Activated CD8-positive, alpha-beta T cell treated with anti-CD3 and anti-CD28 coated beads for 36 hours (primary cell): Measurements from ENCODE around the gene ISCU. TPM values are rescaled to one million over a fixed set of nuclear protein-coding genes. Genes with fewer than 3 reads are reported as not detected.

Experiments used
- ATAC-seq: fragments of 200-7000 bp; cut with Tn5 transposase; one replicate; pipeline ENCODE4 v1.10.0; 2021; ENCODE audit warnings: mild to moderate bottlenecking, moderate library complexity
- CTCF ChIA-PET: fragments of 350-600 bp; sonication (Branson Sonifier 250); formaldehyde crosslinking; loops from one replicate; lab custom pipeline; 2021; ENCODE audit warnings: antibody characterized with exemption; lab: Charles Lee
- POLR2A ChIA-PET: fragments of 350-600 bp; sonication (Branson Sonifier 250); formaldehyde crosslinking; loops from one replicate; lab custom pipeline; 2021; ENCODE audit warnings: antibody characterized with exemption; lab: Charles Lee
- DNase-seq: peaks from one replicate; pipeline ENCODE4 v3.0.0-alpha.2; 2020
- H3K27ac Mint-ChIP-seq: one replicate; pipeline ENCODE4 v1.8.0; 2021; ENCODE audit warnings: mild to moderate bottlenecking, mixed read lengths
- H3K27me3 Mint-ChIP-seq: one replicate; pipeline ENCODE4 v1.8.0; 2021; ENCODE audit warnings: mixed read lengths
- H3K36me3 Mint-ChIP-seq: one replicate; pipeline ENCODE4 v1.8.0; 2021; ENCODE audit warnings: low read depth, mixed read lengths
- H3K4me1 Mint-ChIP-seq: one replicate; pipeline ENCODE4 v1.8.0; 2021; ENCODE audit warnings: low read depth, mixed read lengths
- H3K4me3 Mint-ChIP-seq: one replicate; pipeline ENCODE4 v1.8.0; 2021; ENCODE audit warnings: mild to moderate bottlenecking, moderate library complexity, mixed read lengths
- H3K9me3 Mint-ChIP-seq: one replicate; pipeline ENCODE4 v1.8.0; 2021; ENCODE audit warnings: mixed read lengths
- intact Hi-C: fragments of 100-400 bp; cut with micrococcal nuclease; formaldehyde crosslinking; loops from one replicate; pipeline ENCODE4 v1.10.0; 2022
- total RNA-seq, 2 experiments: library from RNA; stranded (reverse); gene quantifications; one replicate each; pipeline ENCODE4 v1.2.3, GENCODE V29; 2021
- TF ChIP-seq, protein P1 (sequence below): fragments of 200-600 bp; IDR thresholded peaks from one replicate; pipeline ENCODE4 v1.8.0; 2022; ENCODE audit warnings: antibody characterized with exemption, mild to moderate bottlenecking

The ISCU gene
- total RNA-seq, 2 experiments from 2014 or later: 69.4 to 70.5 TPM

DNA sequence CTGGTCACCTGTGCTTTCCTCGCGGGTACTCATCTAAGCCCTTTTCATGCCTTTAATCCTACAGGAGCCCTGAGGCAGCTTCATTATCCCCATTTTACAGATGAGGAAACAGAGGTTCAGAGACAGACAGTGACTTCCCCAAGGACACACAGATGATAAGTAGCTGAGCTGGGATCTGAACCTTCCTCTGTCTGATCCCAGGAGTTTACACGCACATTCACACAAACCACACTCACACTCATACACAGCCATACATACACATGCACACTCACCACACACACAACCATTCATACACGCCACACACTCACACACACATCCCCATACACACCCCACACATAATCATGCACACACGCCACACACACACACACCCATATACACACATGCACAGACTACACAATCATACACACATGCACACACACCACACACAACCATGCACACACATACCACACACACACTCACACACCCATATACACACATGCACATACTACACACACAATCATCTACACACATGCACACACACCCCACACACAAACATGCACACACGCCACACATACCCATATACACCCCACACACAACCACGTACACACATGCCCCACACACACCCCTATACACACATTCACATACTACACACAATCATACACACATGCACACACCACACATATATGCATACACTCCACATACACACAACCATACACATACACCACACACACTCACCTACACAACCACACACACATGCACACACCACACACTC is 32.7 kb downstream of the ISCU start:
- ChIA-PET CTCF (interaction anchor here (4.2 kb wide), 1 partner anchor 22 kb away, joined by 17 read pairs; no protein-coding TSS in a partner anchor), POLR2A (interaction anchor here (0.6 to 0.7 kb wide), 2 partner anchors 98 to 801 kb away, joined by 3 read pairs; no protein-coding TSS in a partner anchor)
- DNase-seq: no peak
- no peaks in the 10 kb centered on the region for H3K9me3 Mint-ChIP-seq
- TF ChIP-seq, protein P1, sequence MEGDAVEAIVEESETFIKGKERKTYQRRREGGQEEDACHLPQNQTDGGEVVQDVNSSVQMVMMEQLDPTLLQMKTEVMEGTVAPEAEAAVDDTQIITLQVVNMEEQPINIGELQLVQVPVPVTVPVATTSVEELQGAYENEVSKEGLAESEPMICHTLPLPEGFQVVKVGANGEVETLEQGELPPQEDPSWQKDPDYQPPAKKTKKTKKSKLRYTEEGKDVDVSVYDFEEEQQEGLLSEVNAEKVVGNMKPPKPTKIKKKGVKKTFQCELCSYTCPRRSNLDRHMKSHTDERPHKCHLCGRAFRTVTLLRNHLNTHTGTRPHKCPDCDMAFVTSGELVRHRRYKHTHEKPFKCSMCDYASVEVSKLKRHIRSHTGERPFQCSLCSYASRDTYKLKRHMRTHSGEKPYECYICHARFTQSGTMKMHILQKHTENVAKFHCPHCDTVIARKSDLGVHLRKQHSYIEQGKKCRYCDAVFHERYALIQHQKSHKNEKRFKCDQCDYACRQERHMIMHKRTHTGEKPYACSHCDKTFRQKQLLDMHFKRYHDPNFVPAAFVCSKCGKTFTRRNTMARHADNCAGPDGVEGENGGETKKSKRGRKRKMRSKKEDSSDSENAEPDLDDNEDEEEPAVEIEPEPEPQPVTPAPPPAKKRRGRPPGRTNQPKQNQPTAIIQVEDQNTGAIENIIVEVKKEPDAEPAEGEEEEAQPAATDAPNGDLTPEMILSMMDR: no peak
- no peak overlapping the region for H3K4me3 Mint-ChIP-seq
- ATAC-seq: no peak
- no peaks in the 10 kb centered on the region for H3K36me3 Mint-ChIP-seq
- no peaks in the 10 kb centered on the region for H3K27me3 Mint-ChIP-seq
- H3K27ac Mint-ChIP-seq: no peak overlapping the region
- intact Hi-C loops: no loop called here
- no peaks in the 10 kb centered on the region for H3K4me1 Mint-ChIP-seq

DNA sequence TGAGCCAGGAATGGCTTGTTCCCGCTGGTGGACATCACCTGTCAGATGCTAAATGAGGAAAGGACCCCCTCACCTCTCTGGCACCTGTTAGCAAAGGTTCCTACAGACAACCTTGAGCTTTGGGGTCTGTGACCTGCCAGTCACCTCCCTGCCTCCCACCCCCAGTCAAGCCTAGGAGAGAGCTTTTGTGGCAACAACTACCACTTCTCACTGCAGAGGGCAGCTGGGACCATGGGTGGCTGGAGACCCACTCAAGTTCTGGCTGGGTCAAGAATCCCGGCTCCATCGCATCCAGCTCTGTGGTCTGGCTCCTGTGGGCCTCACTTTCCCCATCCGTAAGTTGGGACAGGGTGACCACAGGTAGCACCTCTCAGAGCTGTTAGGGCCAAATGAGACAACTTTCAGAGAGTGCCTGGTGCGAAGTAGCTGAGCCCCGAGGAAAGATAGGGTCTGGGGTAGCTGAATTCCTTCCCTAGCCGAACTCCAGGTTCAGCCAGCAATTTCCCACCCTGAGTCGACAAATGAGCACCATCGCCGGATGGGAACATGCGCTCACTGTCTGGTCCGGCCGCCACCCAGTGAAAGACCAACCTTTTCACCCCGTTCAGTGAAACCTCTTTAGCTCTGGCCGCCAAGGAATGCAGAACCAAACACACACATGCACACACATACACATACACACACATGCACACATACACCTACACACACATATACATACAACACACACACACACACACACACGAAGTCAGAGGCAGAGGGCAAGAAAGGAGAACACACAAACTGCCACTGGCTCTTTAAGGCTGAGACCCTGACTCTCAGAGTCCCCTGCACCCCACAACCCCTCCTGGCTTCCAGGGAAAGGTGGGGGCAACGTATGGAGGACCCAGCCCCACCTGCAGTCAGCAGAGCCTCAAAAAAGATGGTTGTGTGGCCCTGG is 33.6 kb downstream of the ISCU start:
- TF ChIP-seq, protein P1: no peak
- no peaks in the 10 kb centered on the region for H3K9me3 Mint-ChIP-seq
- no peaks in the 10 kb centered on the region for H3K36me3 Mint-ChIP-seq
- ATAC-seq (no peak), DNase-seq (no peak)
- no peaks in the 10 kb centered on the region for H3K4me1 Mint-ChIP-seq
- no peaks in the 10 kb centered on the region for H3K27me3 Mint-ChIP-seq
- CTCF ChIA-PET: interaction anchor here (4.2 kb wide), 1 partner anchor 21 kb away, joined by 17 read pairs; no protein-coding TSS in a partner anchor
- no peak overlapping the region for H3K27ac Mint-ChIP-seq
- no peak overlapping the region for H3K4me3 Mint-ChIP-seq
- POLR2A ChIA-PET: no interaction called here
- intact Hi-C loops: no loop called here

DNA sequence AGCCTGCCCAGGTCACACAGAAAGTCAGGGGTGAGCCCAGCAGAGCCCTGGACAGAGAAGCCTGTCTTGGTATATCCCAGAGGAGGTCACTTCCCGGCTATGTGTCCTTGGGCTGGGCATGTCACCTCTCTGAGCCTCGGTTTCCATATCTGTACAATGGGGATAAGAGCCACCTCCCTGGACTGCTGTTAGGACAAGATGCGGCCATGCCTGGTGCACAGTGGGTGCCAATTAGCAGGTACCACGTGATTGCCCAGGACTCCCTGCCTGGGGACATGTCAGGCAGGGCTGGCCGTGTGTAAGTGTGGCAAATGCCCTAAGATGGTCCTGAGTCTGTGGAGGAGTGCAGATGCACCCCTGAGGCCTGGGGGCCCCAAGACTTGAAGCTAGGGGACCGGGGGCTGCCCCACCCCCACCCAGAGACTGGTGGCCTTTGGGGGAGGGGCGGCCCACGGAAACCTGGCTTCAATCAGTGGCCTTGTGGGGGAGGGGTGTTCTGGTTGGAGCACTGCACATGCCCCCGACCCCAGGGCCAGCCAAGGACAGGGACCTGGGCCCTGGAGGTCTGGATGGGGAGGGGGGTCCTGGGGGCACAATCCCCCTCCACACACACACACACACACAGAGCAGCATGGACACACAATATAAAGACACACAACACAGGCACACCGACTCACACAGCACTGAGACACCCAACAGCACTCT is 34.6 kb downstream of the ISCU start:
- no peak overlapping the region for H3K27ac Mint-ChIP-seq
- no peaks in the 10 kb centered on the region for H3K36me3 Mint-ChIP-seq
- H3K4me3 Mint-ChIP-seq: no peak overlapping the region
- no peaks in the 10 kb centered on the region for H3K4me1 Mint-ChIP-seq
- TF ChIP-seq, protein P1: no peak
- H3K27me3 Mint-ChIP-seq: no peaks in the 10 kb centered on the region
- ATAC-seq (no peak), DNase-seq (no peak)
- CTCF ChIA-PET: interaction anchor here (4.2 kb wide), 1 partner anchor 20 kb away, joined by 17 read pairs; no protein-coding TSS in a partner anchor
- POLR2A ChIA-PET: no interaction called here
- intact Hi-C loops: no loop called here
- H3K9me3 Mint-ChIP-seq: no peaks in the 10 kb centered on the region

DNA sequence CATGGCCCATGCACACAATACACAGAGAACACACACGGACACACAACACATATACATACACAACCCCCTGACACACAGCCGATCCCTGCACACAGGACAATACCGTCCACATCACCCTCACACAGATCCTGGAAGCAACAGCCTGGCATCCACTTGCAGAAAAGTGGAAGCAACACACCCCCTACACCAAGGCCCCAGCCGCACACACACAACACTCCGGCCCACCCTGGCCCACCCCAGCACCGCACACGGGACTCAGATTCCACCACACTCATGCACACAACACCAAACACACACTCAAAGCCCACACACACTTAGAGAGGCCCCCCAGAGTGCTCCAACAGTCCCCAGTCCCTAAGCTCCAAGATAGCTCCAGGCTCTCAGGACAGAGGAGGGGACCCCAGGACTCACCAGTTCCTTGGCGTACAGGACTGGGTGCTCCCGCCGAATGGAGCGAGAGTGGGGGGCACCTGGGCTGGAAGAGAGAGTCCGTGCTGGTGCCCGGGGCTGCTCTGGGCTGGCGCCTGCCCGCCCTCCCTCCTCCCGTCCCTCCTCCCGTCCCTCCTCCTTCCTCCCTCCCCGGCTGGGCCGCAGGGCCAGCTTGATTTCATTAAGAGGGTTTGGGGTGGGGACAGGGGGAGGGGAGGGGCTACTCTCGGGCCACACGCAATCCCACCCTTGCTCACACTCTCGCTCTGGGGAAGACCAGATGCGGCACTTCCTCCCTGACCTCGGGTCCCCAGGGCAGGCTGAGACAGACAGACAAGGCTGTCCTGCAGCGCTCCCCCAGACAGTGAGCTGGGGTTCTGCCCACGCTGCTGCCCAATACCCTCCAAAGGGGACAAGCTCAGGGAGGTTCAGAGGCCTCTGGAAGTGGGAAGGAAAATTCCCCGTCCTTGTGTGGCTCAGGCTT is 35.4 kb downstream of the ISCU start, which contains the start of gene TMEM119:
TSS of gene TMEM119 (minus strand) at position 526 of the 913 bp plus-strand sequence. CDS start 5,701 bp downstream, outside the sequence.
- POLR2A ChIA-PET: interaction anchor here (1.2 kb wide), 1 partner anchor 20 kb away, joined by 3 read pairs; no protein-coding TSS in a partner anchor
- H3K27ac Mint-ChIP-seq: no peak within 1 kb of the TSS

More for the DNA sequence above, 35.4 kb downstream of the ISCU start, which contains the start of gene TMEM119:
- Mint-ChIP-seq H3K27me3 (no peaks in the 10 kb centered on the region), H3K4me3 (no peak within 1 kb of the TSS), H3K36me3 (no peaks in the 10 kb centered on the region), H3K4me1 (no peaks in the 10 kb centered on the region), H3K9me3 (no peaks in the 10 kb centered on the region)
- intact Hi-C loops: no loop called here
- TF ChIP-seq, protein P1: no peak
- ATAC-seq (no peak), DNase-seq (no peak)
- CTCF ChIA-PET: interaction anchor here (4.2 kb wide), 1 partner anchor 20 kb away, joined by 17 read pairs; no protein-coding TSS in a partner anchor
